B cell (primary cell): ENCODE results near the gene DDX56. TPM values are rescaled to one million over a fixed set of nuclear protein-coding genes. Genes with fewer than 3 reads are reported as not detected.
A peak's percentile ranks its signal among the peaks of the same experiment; 100 is the strongest.

Experiments
- ATAC-seq: fragments of 200-7000 bp; cut with Tn5 transposase; one replicate; pipeline ENCODE4 v1.10.0; 2021; ENCODE audit warnings: low read depth, mild to moderate bottlenecking, moderate number of reproducible peaks, moderate library complexity
- CTCF ChIA-PET: fragments of 350-600 bp; sonication (Branson Sonifier 250); formaldehyde crosslinking; loops from one replicate; lab custom pipeline; 2021; ENCODE audit warnings: antibody characterized with exemption, inconsistent platforms; lab: Charles Lee
- POLR2A ChIA-PET: fragments of 350-600 bp; sonication (Branson Sonifier 250); formaldehyde crosslinking; loops from one replicate; lab custom pipeline; 2021; ENCODE audit warnings: antibody characterized with exemption; lab: Charles Lee
- DNase-seq: peaks from one replicate; pipeline ENCODE4 v3.0.0; 2013
- H2AFZ ChIP-seq: 2 replicates; pipeline ENCODE4 v1.6.1; 2012; ENCODE audit warnings: mild to moderate bottlenecking, low read depth, low read length; ENCODE audit not compliant: insufficient read depth, poor library complexity, severe bottlenecking
- H3K27ac ChIP-seq, 2 donors: 1 replicate in 1 of 2; 2 replicates in 1 of 2; pipeline ENCODE4 v1.5.1; 2012 to 2013; ENCODE audit warnings: low read length in 2 of 2, mild to moderate bottlenecking in 2 of 2, moderate library complexity in 1 of 2
- H3K27me3 ChIP-seq, 4 experiments: fragments of 200-600 bp in 1 of 4; sonication (generic) in 1 of 4; replicated peaks in 1 of 4; 1 replicate in 2 of 4; 2 replicates in 2 of 4; pipeline versions ENCODE4 v1.6.1 to v1.7.0; 2013 to 2016; ENCODE audit warnings: low read length in 3 of 4, mild to moderate bottlenecking in 2 of 4, mixed read lengths in 1 of 4, moderate library complexity in 1 of 4; ENCODE audit not compliant: insufficient read depth in 4 of 4, control insufficient read depth in 3 of 4; ENCODE audit errors: control extremely low read depth in 1 of 4
- H3K36me3 ChIP-seq, 2 experiments: replicated peaks in 1 of 2; 1 replicate in 1 of 2; 2 replicates in 1 of 2; pipeline versions ENCODE4 v1.6.1 to v1.7.1; 2013; ENCODE audit warnings: low read length in 1 of 2; ENCODE audit not compliant: insufficient read depth in 2 of 2, control insufficient read depth in 1 of 2; ENCODE audit errors: control extremely low read depth in 1 of 2, extremely low read depth in 1 of 2
- H3K4me1 ChIP-seq, 2 donors: fragments of 200-600 bp in 1 of 2; sonication (generic) in 1 of 2; 1 replicate in 1 of 2; 2 replicates in 1 of 2; pipeline versions ENCODE4 v1.5.1 to v1.6.1; 2013 to 2017; ENCODE audit warnings: low read length in 2 of 2; ENCODE audit not compliant: control insufficient read depth in 2 of 2, insufficient read depth in 2 of 2
- H3K4me2 ChIP-seq: replicated peaks from 2 replicates; pipeline ENCODE3; 2012; ENCODE audit warnings: mild to moderate bottlenecking, low read depth, low read length; ENCODE audit not compliant: poor library complexity, severe bottlenecking
- H3K4me3 ChIP-seq, 5 experiments: fragments of 200-600 bp in 1 of 5; sonication (generic) in 1 of 5; 1 replicate in 3 of 5; 2 replicates in 2 of 5; pipeline versions ENCODE4 v1.5.1 to v1.7.0; 2011 to 2016; ENCODE audit warnings: low read length in 4 of 5, mild to moderate bottlenecking in 4 of 5, low read depth in 2 of 5, control low read depth in 1 of 5, moderate library complexity in 1 of 5; ENCODE audit not compliant: insufficient read depth in 1 of 5; ENCODE audit errors: control extremely low read depth in 1 of 5, extremely low read depth in 1 of 5
- H3K79me2 ChIP-seq: fragments of 200-600 bp; sonication (generic); one replicate; pipeline ENCODE4 v1.6.0; 2016; ENCODE audit warnings: low read length; ENCODE audit not compliant: control insufficient read depth, insufficient read depth
- H3K9ac ChIP-seq: fragments of 200-600 bp; sonication (generic); 2 replicates; pipeline ENCODE4 v1.6.1; 2017; ENCODE audit warnings: mild to moderate bottlenecking, low read length, moderate library complexity
- H3K9me3 ChIP-seq, 3 donors: one replicate each; pipeline versions ENCODE4 v1.6.1 to v1.7.1; 2013; ENCODE audit warnings: low read length in 2 of 3; ENCODE audit not compliant: control insufficient read depth in 2 of 3, insufficient read depth in 1 of 3; ENCODE audit errors: control extremely low read depth in 1 of 3
- H4K20me1 ChIP-seq: 2 replicates; pipeline ENCODE4 v1.6.0; 2012; ENCODE audit warnings: mild to moderate bottlenecking, low read length; ENCODE audit not compliant: insufficient read depth, control insufficient read depth, poor library complexity, severe bottlenecking
- H3K27ac Mint-ChIP-seq: one replicate; pipeline ENCODE4 v1.8.0; 2021; ENCODE audit warnings: mixed read lengths
- H3K27me3 Mint-ChIP-seq: one replicate; pipeline ENCODE4 v1.8.0; 2021; ENCODE audit warnings: mixed read lengths
- H3K4me1 Mint-ChIP-seq: one replicate; pipeline ENCODE4 v1.8.0; 2021; ENCODE audit warnings: mixed read lengths
- H3K4me3 Mint-ChIP-seq: one replicate; pipeline ENCODE4 v1.8.0; 2021; ENCODE audit warnings: mixed read lengths
- H3K9me3 Mint-ChIP-seq: one replicate; pipeline ENCODE4 v1.8.0; 2022; ENCODE audit warnings: mixed read lengths; ENCODE audit not compliant: insufficient read depth
- EZH2 ChIP-seq: IDR thresholded peaks from 2 replicates; pipeline ENCODE4 v1.6.1; 2012; ENCODE audit warnings: borderline replicate concordance, low read depth, mild to moderate bottlenecking, moderate library complexity, low read length; ENCODE audit not compliant: insufficient read depth, poor library complexity, severe bottlenecking
- WGBS: methylation state at CpG from one replicate; pipeline ENCODE4 v1.1.5; 2013; ENCODE audit warnings: missing lambda C conversion rate; ENCODE audit not compliant: insufficient coverage; 5-methylcytosine and 5-hydroxymethylcytosine counted together
- intact Hi-C: fragments of 100-400 bp; cut with micrococcal nuclease; formaldehyde crosslinking; loops from one replicate; pipeline ENCODE4 v1.10.0; 2022
- polyA plus RNA-seq: library from polyadenylated mRNA; depleted of rRNA; stranded (reverse); fragments of >200 nt; gene quantifications from 2 replicates; pipeline ENCODE4 v1.2.3, GENCODE V29; 2012
- total RNA-seq, 2 donors: library from RNA; stranded (reverse); fragments of 120-200 nt in 1 of 2; gene quantifications; 1 replicate in 1 of 2; 2 replicates in 1 of 2; pipeline versions ENCODE4 v1.2.3 to v1.2.4, GENCODE V29; 2013 to 2022
- TF ChIP-seq, protein P1 (sequence below): fragments of 200-600 bp; IDR thresholded peaks from one replicate; pipeline ENCODE4 v1.8.0; 2022; ENCODE audit warnings: antibody characterized with exemption, mild to moderate bottlenecking

DDX56 gene
- total and polyA plus RNA-seq, 2 donors (not counting 1 experiment from before 2014, with no cell fraction given) = 88.2 to 102 TPM

DNA sequence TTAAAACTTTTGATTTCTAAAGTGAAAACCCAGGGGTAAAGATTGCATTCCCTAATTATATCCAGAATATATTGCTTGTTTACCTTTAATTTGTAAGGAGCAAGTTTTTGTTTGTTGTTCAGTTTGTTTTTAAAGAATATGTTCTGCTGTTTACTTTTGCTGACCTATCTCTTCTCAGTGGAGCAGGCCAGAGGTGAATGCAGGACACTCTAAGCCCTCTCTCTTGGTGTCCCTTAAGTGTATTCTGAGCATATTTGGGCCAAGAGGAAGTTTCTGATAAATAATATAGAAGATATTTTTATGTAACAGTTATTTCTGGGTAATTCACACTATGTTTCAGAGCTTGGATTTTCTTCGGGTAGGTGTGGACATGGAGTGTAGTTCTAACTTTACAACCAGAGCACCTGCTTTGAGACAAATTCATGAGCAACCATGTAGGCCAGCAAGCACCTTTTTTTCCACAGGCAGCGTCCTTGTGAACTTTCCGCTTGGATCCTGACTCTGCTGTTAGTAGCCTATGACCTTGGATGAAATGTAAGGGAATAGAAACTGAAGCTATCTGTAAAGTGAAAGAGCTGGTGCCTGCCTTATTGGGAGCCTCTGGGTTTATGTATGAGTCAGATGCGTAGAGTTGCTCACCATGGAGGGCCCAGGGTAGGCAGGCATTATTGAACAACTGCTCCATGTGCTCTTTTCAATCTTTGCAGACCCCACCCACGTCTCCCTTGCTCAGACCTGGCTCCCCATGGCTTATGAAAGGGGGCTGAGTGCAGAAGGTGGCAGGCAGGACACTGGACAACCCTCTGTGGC is 48.8 kb upstream of the DDX56 start:
- Mint-ChIP-seq H3K4me3 (peak overlapping the region; percentile 39), H3K27me3 (no peaks in the 10 kb centered on the region), H3K4me1 (peaks cover 50% of the 10 kb centered on the region), H3K9me3 (no peaks in the 10 kb centered on the region), H3K27ac (peak overlapping the region; percentile 80)
- Histone ChIP-seq H3K4me3 (no peak overlapping the region), H3K79me2 (peaks cover 92% of the 10 kb centered on the region), H3K27ac (peak overlapping the region; percentile 35 to 42), H3K27me3 (no peaks in the 10 kb centered on the region), H3K9ac (no peak overlapping the region), H3K4me2 (peak overlapping the region; percentile 11), H3K4me1 (peaks cover 17 to 30% of the 10 kb centered on the region in 2 donors), H4K20me1 (peaks cover 34% of the 10 kb centered on the region), H3K9me3 (no peaks in the 10 kb centered on the region), H3K36me3 (peaks cover 11 to 26% of the 10 kb centered on the region in 2 experiments), H2AFZ (no peak overlapping the region)
- POLR2A ChIA-PET = interaction anchor here (0.7 to 1.0 kb wide), 2 partner anchors 16 kb away, joined by 3 read pairs; partner anchors contain the start of gene OGDH
- CTCF ChIA-PET = no interaction called here
- WGBS = 88% methylated on average over 4 of the region's 5 CpGs
- ATAC-seq (peak; percentile 47), DNase-seq (no peak)
- no peak for TF ChIP-seq EZH2
- TF ChIP-seq, protein P1, sequence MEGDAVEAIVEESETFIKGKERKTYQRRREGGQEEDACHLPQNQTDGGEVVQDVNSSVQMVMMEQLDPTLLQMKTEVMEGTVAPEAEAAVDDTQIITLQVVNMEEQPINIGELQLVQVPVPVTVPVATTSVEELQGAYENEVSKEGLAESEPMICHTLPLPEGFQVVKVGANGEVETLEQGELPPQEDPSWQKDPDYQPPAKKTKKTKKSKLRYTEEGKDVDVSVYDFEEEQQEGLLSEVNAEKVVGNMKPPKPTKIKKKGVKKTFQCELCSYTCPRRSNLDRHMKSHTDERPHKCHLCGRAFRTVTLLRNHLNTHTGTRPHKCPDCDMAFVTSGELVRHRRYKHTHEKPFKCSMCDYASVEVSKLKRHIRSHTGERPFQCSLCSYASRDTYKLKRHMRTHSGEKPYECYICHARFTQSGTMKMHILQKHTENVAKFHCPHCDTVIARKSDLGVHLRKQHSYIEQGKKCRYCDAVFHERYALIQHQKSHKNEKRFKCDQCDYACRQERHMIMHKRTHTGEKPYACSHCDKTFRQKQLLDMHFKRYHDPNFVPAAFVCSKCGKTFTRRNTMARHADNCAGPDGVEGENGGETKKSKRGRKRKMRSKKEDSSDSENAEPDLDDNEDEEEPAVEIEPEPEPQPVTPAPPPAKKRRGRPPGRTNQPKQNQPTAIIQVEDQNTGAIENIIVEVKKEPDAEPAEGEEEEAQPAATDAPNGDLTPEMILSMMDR = no peak
- intact Hi-C loops = no loop called here

DNA sequence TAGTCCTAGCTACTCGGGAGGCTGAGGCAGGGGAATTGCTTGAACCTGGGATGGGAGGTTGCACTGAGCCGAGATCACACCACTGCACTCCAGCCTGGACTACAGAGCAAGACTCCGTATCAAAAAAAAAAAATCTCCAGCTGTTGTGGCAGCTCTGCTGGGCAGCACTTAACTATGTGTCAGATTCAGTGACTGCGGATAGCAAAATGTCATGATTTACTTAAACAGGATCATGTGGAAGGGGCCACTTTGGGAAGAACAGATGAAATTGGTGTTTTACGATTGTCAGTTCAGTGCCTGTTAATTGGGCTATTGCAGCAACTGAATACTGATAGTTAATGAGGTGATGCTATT is 48.0 kb upstream of the DDX56 start:
- Histone ChIP-seq H3K27ac (no peak overlapping the region), H3K27me3 (no peaks in the 10 kb centered on the region), H3K79me2 (peaks cover 95% of the 10 kb centered on the region), H3K4me3 (no peak overlapping the region), H2AFZ (no peak overlapping the region), H3K9ac (no peak overlapping the region), H4K20me1 (peaks cover 37% of the 10 kb centered on the region), H3K4me1 (peaks cover 17 to 30% of the 10 kb centered on the region in 2 donors), H3K9me3 (no peaks in the 10 kb centered on the region), H3K36me3 (peaks cover 11 to 25% of the 10 kb centered on the region in 2 experiments), H3K4me2 (no peak overlapping the region)
- WGBS = 100% methylated on average over 2 of the region's 5 CpGs
- DNase-seq (no peak), ATAC-seq (no peak)
- no peak for TF ChIP-seq EZH2
- TF ChIP-seq, protein P1 = no peak
- H3K9me3 Mint-ChIP-seq = no peaks in the 10 kb centered on the region
- no peaks in the 10 kb centered on the region for H3K27me3 Mint-ChIP-seq
- peaks cover 57% of the 10 kb centered on the region for H3K4me1 Mint-ChIP-seq
- POLR2A ChIA-PET = interaction anchor here (0.6 kb wide), 1 partner anchor 213 kb away, joined by 4 read pairs; no protein-coding TSS in a partner anchor
- CTCF ChIA-PET = interaction anchor here (0.7 kb wide), 1 partner anchor 31 kb away, joined by 4 read pairs; no protein-coding TSS in a partner anchor
- intact Hi-C loops = no loop called here
- no peak overlapping the region for H3K27ac Mint-ChIP-seq
- no peak overlapping the region for H3K4me3 Mint-ChIP-seq
